IMR-90 (cell line): ENCODE results near the gene NDUFA1. TPM values are rescaled to one million over a fixed set of nuclear protein-coding genes. Genes with fewer than 3 reads are reported as not detected.
A peak's percentile ranks its signal among the peaks of the same experiment; 100 is the strongest.

Source experiments
- ATAC-seq: fragments of 200-7000 bp; cut with Tn5 transposase; 2 replicates; pipeline ENCODE4 v1.9.1; 2020; ENCODE audit warnings: low read depth, mild to moderate bottlenecking, moderate library complexity
- BruUV-seq: library from RNA; stranded (reverse); fragments of 400-500 nt; replicated peaks from 2 replicates; lab custom pipeline; 2021; lab: Mats Ljungman, UMichigan
- CTCF ChIA-PET: fragments of 300-600 bp; formaldehyde crosslinking; extraction: SDS; loops from one replicate; lab custom pipeline; 2021; ENCODE audit warnings: antibody characterized with exemption; lab: Yijun Ruan, JAX
- POLR2A ChIA-PET: fragments of 300-600 bp; sonication (Branson Sonifier 250); formaldehyde crosslinking; loops from one replicate; lab custom pipeline; 2022; ENCODE audit warnings: antibody characterized with exemption; ENCODE audit not compliant: unreplicated experiment; lab: Charles Lee
- DNase-seq: peaks from one replicate; pipeline ENCODE4 v3.0.0; 2013
- H2AFZ ChIP-seq: replicated peaks from 2 replicates; pipeline ENCODE3; 2013; ENCODE audit warnings: low read length, mild to moderate bottlenecking; ENCODE audit not compliant: poor library complexity
- H2AK5ac ChIP-seq: 2 replicates; pipeline ENCODE4 v1.6.1; 2013; ENCODE audit warnings: low read depth, low read length, inconsistent platforms
- H2AK9ac ChIP-seq: replicated peaks from 2 replicates; pipeline ENCODE3; 2013; ENCODE audit warnings: mild to moderate bottlenecking, low read depth, low read length, moderate library complexity; ENCODE audit not compliant: poor library complexity
- H2BK120ac ChIP-seq: 2 replicates; pipeline ENCODE4 v1.6.1; 2013; ENCODE audit warnings: low read depth, low read length, inconsistent platforms
- H2BK15ac ChIP-seq: 3 replicates; pipeline ENCODE4 v1.6.1; 2013; ENCODE audit warnings: low read depth, low read length, inconsistent platforms
- H2BK20ac ChIP-seq: 2 replicates; pipeline ENCODE4 v1.6.1; 2013; ENCODE audit warnings: low read depth, mild to moderate bottlenecking, inconsistent platforms, low read length, moderate library complexity
- H2BK5ac ChIP-seq: 2 replicates; pipeline ENCODE4 v1.6.1; 2013; ENCODE audit warnings: mild to moderate bottlenecking, low read depth, low read length, inconsistent platforms; ENCODE audit not compliant: poor library complexity, severe bottlenecking
- H3K14ac ChIP-seq: replicated peaks from 2 replicates; pipeline ENCODE4 v1.6.1; 2013; ENCODE audit warnings: low read depth, low read length, inconsistent platforms
- H3K18ac ChIP-seq: 2 replicates; pipeline ENCODE4 v1.6.1; 2013; ENCODE audit warnings: low read depth, low read length, control low read depth
- H3K23ac ChIP-seq: 2 replicates; pipeline ENCODE4 v1.6.1; 2013; ENCODE audit warnings: low read depth, low read length, inconsistent platforms
- H3K27ac ChIP-seq: 2 replicates; pipeline ENCODE4 v1.5.1; 2013; ENCODE audit warnings: mild to moderate bottlenecking, control low read depth, low read length; ENCODE audit not compliant: insufficient read depth
- H3K27me3 ChIP-seq: 2 replicates; pipeline ENCODE4 v1.6.1; 2013; ENCODE audit warnings: low read length; ENCODE audit not compliant: control insufficient read depth, insufficient read depth
- H3K36me3 ChIP-seq: 2 replicates; pipeline ENCODE4 v1.6.1; 2013; ENCODE audit warnings: low read length, mixed read lengths; ENCODE audit not compliant: control insufficient read depth, insufficient read depth
- H3K4ac ChIP-seq: 2 replicates; pipeline ENCODE4 v1.6.1; 2013; ENCODE audit warnings: low read depth, low read length, inconsistent platforms
- H3K4me1 ChIP-seq: 2 replicates; pipeline ENCODE4 v1.6.1; 2013; ENCODE audit warnings: low read length, mixed read lengths; ENCODE audit not compliant: control insufficient read depth, insufficient read depth
- H3K4me2 ChIP-seq: 2 replicates; pipeline ENCODE4 v1.6.1; 2013; ENCODE audit warnings: low read depth, mild to moderate bottlenecking, control low read depth, low read length, moderate library complexity
- H3K4me3 ChIP-seq: 2 replicates; pipeline ENCODE4 v1.5.1; 2013; ENCODE audit warnings: low read depth, mild to moderate bottlenecking, control low read depth, low read length, moderate library complexity; ENCODE audit not compliant: insufficient read depth
- H3K56ac ChIP-seq: 2 replicates; pipeline ENCODE4 v1.6.1; 2013; ENCODE audit warnings: low read length, inconsistent platforms; ENCODE audit not compliant: insufficient read depth; ENCODE audit errors: extremely low read depth
- H3K79me1 ChIP-seq, 2 experiments: 2 replicates each; pipeline ENCODE4 v1.6.1; 2013; ENCODE audit warnings: low read length in 2 of 2, inconsistent platforms in 1 of 2, low read depth in 1 of 2
- H3K9ac ChIP-seq: 2 replicates; pipeline ENCODE4 v1.6.1; 2013; ENCODE audit warnings: low read depth, low read length, control low read depth
- H3K9me1 ChIP-seq: 2 replicates; pipeline ENCODE4 v1.6.1; 2013; ENCODE audit warnings: low read length, inconsistent platforms; ENCODE audit not compliant: insufficient read depth
- H3K9me3 ChIP-seq: 2 replicates; pipeline ENCODE4 v1.6.1; 2013; ENCODE audit warnings: low read length; ENCODE audit not compliant: control insufficient read depth, insufficient read depth
- H4K20me1 ChIP-seq: 2 replicates; pipeline ENCODE4 v1.6.1; 2013; ENCODE audit warnings: low read length, inconsistent platforms; ENCODE audit not compliant: insufficient read depth
- H4K5ac ChIP-seq: 2 replicates; pipeline ENCODE4 v1.6.1; 2013; ENCODE audit warnings: mild to moderate bottlenecking, low read depth, low read length, control low read depth
- H4K8ac ChIP-seq, 2 experiments: 2 replicates each; pipeline ENCODE4 v1.6.1; 2013; ENCODE audit warnings: low read depth in 2 of 2, low read length in 2 of 2, control low read depth in 1 of 2, inconsistent platforms in 1 of 2
- H4K91ac ChIP-seq: 2 replicates; pipeline ENCODE4 v1.6.1; 2013; ENCODE audit warnings: low read depth, low read length, inconsistent platforms; ENCODE audit not compliant: insufficient read depth
- BHLHE40 ChIP-seq: fragments of 150-350 bp; IDR thresholded peaks from 2 replicates; pipeline ENCODE4 v1.6.1; 2016; ENCODE audit warnings: mild to moderate bottlenecking, low read depth, low read length
- CEBPB ChIP-seq: IDR thresholded peaks from 2 replicates; pipeline ENCODE4 v1.6.1; 2012; ENCODE audit warnings: low read depth, low read length, improper control_type of control experiment
- CHD1 ChIP-seq: IDR thresholded peaks from 2 replicates; pipeline ENCODE4 v1.6.1; 2012; ENCODE audit warnings: low read depth, low read length, improper control_type of control experiment
- MAFK ChIP-seq: IDR thresholded peaks from 2 replicates; pipeline ENCODE4 v1.6.1; 2012; ENCODE audit warnings: low read depth, low read length, improper control_type of control experiment
- MAZ ChIP-seq: IDR thresholded peaks from 2 replicates; pipeline ENCODE4 v1.6.1; 2012; ENCODE audit warnings: low read depth, mild to moderate bottlenecking, low read length, improper control_type of control experiment, moderate library complexity, borderline replicate concordance
- MXI1 ChIP-seq: IDR thresholded peaks from 2 replicates; pipeline ENCODE4 v1.6.1; 2012; ENCODE audit warnings: low read depth, mild to moderate bottlenecking, low read length, moderate library complexity, borderline replicate concordance
- NFE2L2 ChIP-seq: fragments of 150-350 bp; IDR thresholded peaks from 2 replicates; pipeline ENCODE4 v1.6.1; 2016; ENCODE audit warnings: low read depth, mild to moderate bottlenecking, low read length
- RCOR1 ChIP-seq: IDR thresholded peaks from 2 replicates; pipeline ENCODE4 v1.6.1; 2012; ENCODE audit warnings: mild to moderate bottlenecking, low read length, improper control_type of control experiment; ENCODE audit not compliant: insufficient replicate concordance
- RFX5 ChIP-seq: IDR thresholded peaks from 2 replicates; pipeline ENCODE4 v1.8.0; 2012; ENCODE audit warnings: low read depth, mild to moderate bottlenecking, low read length, moderate library complexity
- SMC3 ChIP-seq: fragments of 150-350 bp; IDR thresholded peaks from 2 replicates; pipeline ENCODE4 v1.6.1; 2016; ENCODE audit warnings: low read depth, mild to moderate bottlenecking, antibody characterized with exemption, low read length, moderate library complexity
- USF2 ChIP-seq: fragments of 150-350 bp; IDR thresholded peaks from 2 replicates; pipeline ENCODE4 v1.6.1; 2017; ENCODE audit warnings: mild to moderate bottlenecking, antibody characterized with exemption, low read length, low read depth
- WGBS, 2 experiments: methylation state at CpG; one replicate each; pipeline versions ENCODE4 v1.1.5 to v1.1.7; 2013; ENCODE audit warnings: missing lambda C conversion rate in 2 of 2; ENCODE audit not compliant: insufficient read length in 1 of 2; ENCODE audit errors: extremely low coverage in 2 of 2; 5-methylcytosine and 5-hydroxymethylcytosine counted together
- dilution Hi-C: fragments of 300-500 bp; cut with HindIII; formaldehyde crosslinking; loops from one replicate; pipeline ENCODE4 v1.14.3; 2018; ENCODE audit warnings: low sequenced_read_pairs; ENCODE audit not compliant: unreplicated experiment
- in situ Hi-C: fragments of 300-500 bp; cut with MboI; formaldehyde crosslinking; loops from 3 replicates; pipeline ENCODE4 v1.14.3; 2019; ENCODE audit warnings: low sequenced_read_pairs, inconsistent platforms, mixed read lengths
- intact Hi-C: fragments of 100-400 bp; cut with micrococcal nuclease; formaldehyde crosslinking; loops from 2 replicates; pipeline ENCODE4 v1.10.0; 2022
- polyA plus RNA-seq, 3 experiments: library from polyadenylated mRNA; depleted of rRNA; stranded (reverse); fragments of >200 nt; gene quantifications; 2 replicates each; pipeline ENCODE4 v1.2.3, GENCODE V29; 2012; ENCODE audit warnings: low replicate concordance in 1 of 3
- total RNA-seq: library from RNA; depleted of rRNA; stranded (reverse); fragments of >200 nt; gene quantifications from 2 replicates; pipeline ENCODE4 v1.2.3, GENCODE V29; 2012
- TF ChIP-seq, protein P1 (sequence below): fragments of 150-350 bp; IDR thresholded peaks from 2 replicates; pipeline ENCODE4 v1.6.1; 2016; ENCODE audit warnings: low read depth, mild to moderate bottlenecking, low read length, moderate library complexity, borderline replicate concordance
- TF ChIP-seq, protein P2 (sequence below): conservative IDR thresholded peaks from 2 replicates; pipeline ENCODE4 v1.5.1; 2012; ENCODE audit warnings: mild to moderate bottlenecking, low read depth, low read length, improper control_type of control experiment

NDUFA1 gene
- total and polyA plus RNA-seq, 2 of the 4 experiments (the other 2 are of a cell fraction), result 12.5 to 90.1 TPM

GRCh38 chrX:119895843-119896326 lies 24.3 kb downstream of the NDUFA1 start, which contains the start of gene AKAP14:
AKAP14 (plus strand) TSS chrX:119895893; CDS start chrX:119903224, 7,331 bp downstream.
- no peak within 1 kb of the TSS for H2AK9ac ChIP-seq
- no peak within 1 kb of the TSS for H2BK20ac ChIP-seq
- H2BK5ac ChIP-seq, result no peak within 1 kb of the TSS
- no peaks in the 10 kb centered on the region for H3K36me3 ChIP-seq
- WGBS, 2 experiments, result no CpG with 5 or more reads among the region's 4 CpGs
- no peak within 1 kb of the TSS for H3K9ac ChIP-seq
- no peak within 1 kb of the TSS for H3K14ac ChIP-seq
- DNase-seq, result peak; percentile 10
- in situ Hi-C loops (no loop called here), dilution Hi-C loops (no loop called here), intact Hi-C loops (no loop called here)
- H3K79me1 ChIP-seq, result no peaks in the 10 kb centered on the region
- H3K4me2 ChIP-seq, result no peak within 1 kb of the TSS
- H3K27me3 ChIP-seq, result no peaks in the 10 kb centered on the region
- H2BK15ac ChIP-seq, result no peak within 1 kb of the TSS
- ChIA-PET POLR2A (no interaction called here), CTCF (no interaction called here)
- H2AFZ ChIP-seq, result no peak within 1 kb of the TSS
- H3K56ac ChIP-seq, result no peak within 1 kb of the TSS
- H3K27ac ChIP-seq, result no peak within 1 kb of the TSS
- H2BK120ac ChIP-seq, result no peak within 1 kb of the TSS
- no peak within 1 kb of the TSS for H3K4me3 ChIP-seq
- H4K8ac ChIP-seq, result no peak within 1 kb of the TSS
- no peak within 1 kb of the TSS for H3K18ac ChIP-seq
- no peak within 1 kb of the TSS for H4K5ac ChIP-seq
- H3K4me1 ChIP-seq, result no peaks in the 10 kb centered on the region
- H3K9me1 ChIP-seq, result no peaks in the 10 kb centered on the region
- TF ChIP-seq MXI1 (no peak), MAFK (no peak), USF2 (no peak), CHD1 (no peak), BHLHE40 (no peak), SMC3 (no peak), CEBPB (no peak), RFX5 (no peak), RCOR1 (no peak), NFE2L2 (no peak), MAZ (no peak)
- TF ChIP-seq, protein P1, sequence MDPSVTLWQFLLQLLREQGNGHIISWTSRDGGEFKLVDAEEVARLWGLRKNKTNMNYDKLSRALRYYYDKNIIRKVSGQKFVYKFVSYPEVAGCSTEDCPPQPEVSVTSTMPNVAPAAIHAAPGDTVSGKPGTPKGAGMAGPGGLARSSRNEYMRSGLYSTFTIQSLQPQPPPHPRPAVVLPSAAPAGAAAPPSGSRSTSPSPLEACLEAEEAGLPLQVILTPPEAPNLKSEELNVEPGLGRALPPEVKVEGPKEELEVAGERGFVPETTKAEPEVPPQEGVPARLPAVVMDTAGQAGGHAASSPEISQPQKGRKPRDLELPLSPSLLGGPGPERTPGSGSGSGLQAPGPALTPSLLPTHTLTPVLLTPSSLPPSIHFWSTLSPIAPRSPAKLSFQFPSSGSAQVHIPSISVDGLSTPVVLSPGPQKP, result no peak
- TF ChIP-seq, protein P2, sequence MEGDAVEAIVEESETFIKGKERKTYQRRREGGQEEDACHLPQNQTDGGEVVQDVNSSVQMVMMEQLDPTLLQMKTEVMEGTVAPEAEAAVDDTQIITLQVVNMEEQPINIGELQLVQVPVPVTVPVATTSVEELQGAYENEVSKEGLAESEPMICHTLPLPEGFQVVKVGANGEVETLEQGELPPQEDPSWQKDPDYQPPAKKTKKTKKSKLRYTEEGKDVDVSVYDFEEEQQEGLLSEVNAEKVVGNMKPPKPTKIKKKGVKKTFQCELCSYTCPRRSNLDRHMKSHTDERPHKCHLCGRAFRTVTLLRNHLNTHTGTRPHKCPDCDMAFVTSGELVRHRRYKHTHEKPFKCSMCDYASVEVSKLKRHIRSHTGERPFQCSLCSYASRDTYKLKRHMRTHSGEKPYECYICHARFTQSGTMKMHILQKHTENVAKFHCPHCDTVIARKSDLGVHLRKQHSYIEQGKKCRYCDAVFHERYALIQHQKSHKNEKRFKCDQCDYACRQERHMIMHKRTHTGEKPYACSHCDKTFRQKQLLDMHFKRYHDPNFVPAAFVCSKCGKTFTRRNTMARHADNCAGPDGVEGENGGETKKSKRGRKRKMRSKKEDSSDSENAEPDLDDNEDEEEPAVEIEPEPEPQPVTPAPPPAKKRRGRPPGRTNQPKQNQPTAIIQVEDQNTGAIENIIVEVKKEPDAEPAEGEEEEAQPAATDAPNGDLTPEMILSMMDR, result no peak
- H4K91ac ChIP-seq, result no peak within 1 kb of the TSS
- H4K20me1 ChIP-seq, result no peaks in the 10 kb centered on the region
- no peaks in the 10 kb centered on the region for H3K9me3 ChIP-seq
- ATAC-seq, result peak; percentile 48
- no TSS peak for BruUV-seq
- no peak within 1 kb of the TSS for H2AK5ac ChIP-seq
- no peak within 1 kb of the TSS for H3K4ac ChIP-seq
- no peak within 1 kb of the TSS for H3K23ac ChIP-seq
